CD4-positive, CD25-positive, alpha-beta regulatory T cell (primary cell): ENCODE results near the gene DNAH17. TPM values are rescaled to one million over a fixed set of nuclear protein-coding genes. Genes with fewer than 3 reads are reported as not detected.

Source experiments
- ATAC-seq, 2 donors: fragments of 150-1000 bp; cut with Tn5 transposase; one replicate each; pipeline ENCODE4 v1.10.0; 2021; ENCODE audit warnings: low read depth in 2 of 2, moderate number of reproducible peaks in 2 of 2, moderate library complexity in 1 of 2
- DNase-seq, 3 donors: peaks; one replicate each; pipeline versions ENCODE4 v3.0.0 to v3.0.0-alpha.2; 2012 to 2022; ENCODE audit warnings: mixed read lengths in 1 of 3
- H3K27ac ChIP-seq: one replicate; pipeline ENCODE4 v1.7.0; 2013; ENCODE audit warnings: mild to moderate bottlenecking, low read length; ENCODE audit not compliant: insufficient read depth, poor library complexity, severe bottlenecking
- H3K27me3 ChIP-seq: one replicate; pipeline ENCODE4 v1.7.0; 2013; ENCODE audit warnings: low read length; ENCODE audit not compliant: control insufficient read depth, insufficient read depth
- H3K36me3 ChIP-seq: one replicate; pipeline ENCODE4 v1.7.0; 2013; ENCODE audit warnings: mild to moderate bottlenecking, low read length, moderate library complexity; ENCODE audit not compliant: control insufficient read depth, insufficient read depth
- H3K4me1 ChIP-seq: 2 replicates; pipeline ENCODE4 v1.7.0; 2013; ENCODE audit warnings: mild to moderate bottlenecking, low read length; ENCODE audit not compliant: insufficient read depth, control insufficient read depth, poor library complexity, severe bottlenecking
- H3K4me3 ChIP-seq: one replicate; pipeline ENCODE4 v1.7.0; 2013; ENCODE audit warnings: low read depth, mild to moderate bottlenecking, low read length, moderate library complexity
- H3K9me3 ChIP-seq, 2 experiments: 1 replicate in 1 of 2; 2 replicates in 1 of 2; pipeline ENCODE4 v1.7.0; 2013; ENCODE audit warnings: low read length in 2 of 2, mild to moderate bottlenecking in 1 of 2, moderate library complexity in 1 of 2; ENCODE audit not compliant: control insufficient read depth in 2 of 2
- H3K27ac Mint-ChIP-seq, 3 donors: one replicate each; pipeline ENCODE4 v1.8.0; 2020 to 2022; ENCODE audit warnings: mild to moderate bottlenecking in 3 of 3, mixed read lengths in 3 of 3, moderate library complexity in 2 of 3
- H3K27me3 Mint-ChIP-seq: one replicate; pipeline ENCODE4 v1.8.0; 2022; ENCODE audit warnings: mild to moderate bottlenecking, mixed read lengths
- H3K36me3 Mint-ChIP-seq: one replicate; pipeline ENCODE4 v1.8.0; 2020; ENCODE audit warnings: mixed read lengths
- H3K4me1 Mint-ChIP-seq, 4 donors: one replicate each; pipeline ENCODE4 v1.8.0; 2020 to 2022; ENCODE audit warnings: mixed read lengths in 4 of 4, mild to moderate bottlenecking in 1 of 4
- H3K4me3 Mint-ChIP-seq, 4 donors: one replicate each; pipeline ENCODE4 v1.8.0; 2020 to 2022; ENCODE audit warnings: mild to moderate bottlenecking in 4 of 4, mixed read lengths in 4 of 4, moderate library complexity in 3 of 4
- H3K9me3 Mint-ChIP-seq, 7 donors: one replicate each; pipeline ENCODE4 v1.8.0; 2020 to 2022; ENCODE audit warnings: mixed read lengths in 7 of 7, mild to moderate bottlenecking in 3 of 7, moderate library complexity in 2 of 7
- polyA plus RNA-seq, 4 donors: library from polyadenylated mRNA; unstranded; fragments of 300-500 nt; fragmentation: Illumina TruSeq; gene quantifications; one replicate each; pipeline ENCODE4 v1.2.3, GENCODE V29; 2021
- total RNA-seq: library from RNA; stranded (reverse); gene quantifications from one replicate; pipeline ENCODE4 v1.2.3, GENCODE V29; 2022

Gene DNAH17
- total and polyA plus RNA-seq, 5 donors from 2014 or later = 0.24 to 3.4 (median 0.83) TPM; not detected in 1

GRCh38 chr17:78391843-78392242, 185.4 kb downstream of the DNAH17 start:
- peak overlapping the region in 1 of 4 donors; percentile 15 for H3K4me3 Mint-ChIP-seq
- H3K27ac ChIP-seq = no peak overlapping the region
- no peak overlapping the region for H3K4me3 ChIP-seq
- peaks cover 51% of the 10 kb centered on the region for H3K36me3 ChIP-seq
- ATAC-seq (no peak), DNase-seq (no peak)
- peak overlapping the region in 1 of 3 donors; percentile 60 for H3K27ac Mint-ChIP-seq
- H3K27me3 ChIP-seq = no peaks in the 10 kb centered on the region
- H3K27me3 Mint-ChIP-seq = no peaks in the 10 kb centered on the region
- H3K9me3 Mint-ChIP-seq = no peaks in the 10 kb centered on the region
- peaks cover 25% of the 10 kb centered on the region for H3K4me1 ChIP-seq
- peaks cover 5 to 54% (median 23%) of the 10 kb centered on the region in 4 donors for H3K4me1 Mint-ChIP-seq
- H3K9me3 ChIP-seq = no peaks in the 10 kb centered on the region
- H3K36me3 Mint-ChIP-seq = peaks cover 17% of the 10 kb centered on the region

DNA sequence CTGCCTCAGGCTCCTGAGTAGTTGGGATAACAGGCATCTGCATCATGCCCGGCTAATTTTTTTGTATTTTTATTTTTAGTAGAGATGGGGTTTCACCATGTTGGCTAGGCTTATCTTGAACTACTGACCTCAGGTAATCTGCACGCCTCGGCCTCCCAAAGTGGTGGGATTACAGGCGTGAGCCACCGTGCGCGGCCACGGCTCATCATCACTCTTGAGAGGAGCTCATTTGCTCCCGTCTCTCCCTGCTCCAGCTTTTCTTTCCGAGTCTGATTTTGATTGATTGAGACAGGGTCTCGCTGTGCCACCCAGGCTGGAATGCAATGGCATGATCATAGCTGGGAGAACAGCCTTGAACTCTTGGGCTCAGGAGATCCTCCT, 186.2 kb downstream of the DNAH17 start:
- Mint-ChIP-seq H3K36me3 (peaks cover 9% of the 10 kb centered on the region), H3K27ac (peak overlapping the region in 1 of 3 donors; percentile 26), H3K4me3 (no peak overlapping the region), H3K4me1 (peaks cover 5 to 62% (median 31%) of the 10 kb centered on the region in 4 donors), H3K9me3 (no peaks in the 10 kb centered on the region), H3K27me3 (no peaks in the 10 kb centered on the region)
- no peak for ATAC-seq
- Histone ChIP-seq H3K36me3 (peaks cover 43% of the 10 kb centered on the region), H3K4me1 (peaks cover 33% of the 10 kb centered on the region), H3K27me3 (no peaks in the 10 kb centered on the region), H3K27ac (no peak overlapping the region), H3K4me3 (no peak overlapping the region), H3K9me3 (no peaks in the 10 kb centered on the region)
- DNase-seq = no peak

DNA sequence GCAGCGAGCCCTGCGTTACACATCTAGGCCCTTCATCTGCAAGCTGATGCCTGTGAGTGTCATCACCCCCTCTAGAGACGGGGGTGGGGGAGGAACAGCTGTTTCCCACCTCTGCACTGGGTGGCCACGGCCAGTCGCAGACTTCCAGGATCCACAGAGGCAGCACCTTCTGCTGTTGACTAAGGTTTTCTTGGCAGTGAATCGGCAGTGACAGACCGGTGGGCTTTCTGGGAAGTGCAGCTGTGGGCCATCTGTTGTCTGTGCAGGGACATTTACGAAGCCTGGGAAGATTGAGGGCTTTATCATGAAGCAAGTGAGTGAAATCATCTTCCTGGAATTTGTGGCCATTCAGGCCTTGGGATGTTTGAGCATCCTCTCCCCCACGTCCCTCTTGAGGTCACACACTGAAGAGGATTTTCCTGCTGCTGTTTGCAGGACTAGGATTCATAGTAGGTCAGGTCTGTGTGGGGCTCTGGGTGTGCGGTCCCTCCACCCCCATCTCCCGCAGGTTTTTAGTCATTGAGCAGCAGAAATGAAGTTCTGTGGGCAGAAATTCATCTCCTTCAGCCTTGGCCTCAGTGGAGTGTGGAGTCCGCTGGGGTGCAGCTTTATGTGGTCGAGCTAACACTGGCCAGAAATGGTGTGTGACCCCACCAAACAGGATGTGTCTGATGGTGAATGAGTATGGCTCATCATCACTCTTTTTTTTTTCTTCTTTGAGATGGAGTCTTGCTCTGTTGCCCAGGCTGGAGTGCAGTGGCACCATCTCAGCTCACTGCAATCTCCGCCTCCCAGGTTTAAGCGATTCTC, 186.8 kb downstream of the DNAH17 start:
- Mint-ChIP-seq H3K4me3 (peak overlapping the region in 1 of 4 donors; percentile 60), H3K4me1 (peaks cover 5 to 68% (median 34%) of the 10 kb centered on the region in 4 donors), H3K27ac (peak overlapping the region in 2 of 3 donors; percentile 26 to 52), H3K36me3 (peaks cover 6% of the 10 kb centered on the region), H3K9me3 (no peaks in the 10 kb centered on the region), H3K27me3 (no peaks in the 10 kb centered on the region)
- H3K9me3 ChIP-seq = no peaks in the 10 kb centered on the region
- H3K4me3 ChIP-seq = no peak overlapping the region
- H3K27me3 ChIP-seq = no peaks in the 10 kb centered on the region
- no peak for ATAC-seq
- H3K36me3 ChIP-seq = peaks cover 37% of the 10 kb centered on the region
- DNase-seq = no peak
- H3K4me1 ChIP-seq = peaks cover 39% of the 10 kb centered on the region
- H3K27ac ChIP-seq = no peak overlapping the region

- Histone ChIP-seq H3K9me3 (no peaks in the 10 kb centered on the region), H3K27me3 (no peaks in the 10 kb centered on the region), H3K27ac (peak overlapping the region; percentile 23), H3K36me3 (peaks cover 20% of the 10 kb centered on the region), H3K4me3 (no peak overlapping the region), H3K4me1 (peaks cover 61% of the 10 kb centered on the region)
- peak overlapping the region; percentile 85 to 97 (median 88) for H3K27ac Mint-ChIP-seq
- H3K27me3 Mint-ChIP-seq = no peaks in the 10 kb centered on the region
- peaks cover 5 to 85% (median 47%) of the 10 kb centered on the region in 4 donors for H3K4me1 Mint-ChIP-seq
- peak in 1 of 2 donors; percentile 16 for ATAC-seq
- peak overlapping the region; percentile 59 to 73 (median 66) for H3K4me3 Mint-ChIP-seq
- peaks cover under 1% of the 10 kb centered on the region for H3K36me3 Mint-ChIP-seq
- H3K9me3 Mint-ChIP-seq = no peaks in the 10 kb centered on the region
- no peak for DNase-seq
Observed at GRCh38 chr17:78387977-78388941, 188.9 kb downstream of the DNAH17 start.

- Mint-ChIP-seq H3K27ac (peak overlapping the region; percentile 88 to 94 (median 92)), H3K4me1 (peaks cover 19 to 94% (median 64%) of the 10 kb centered on the region in 4 donors), H3K36me3 (no peaks in the 10 kb centered on the region), H3K27me3 (no peaks in the 10 kb centered on the region), H3K9me3 (no peaks in the 10 kb centered on the region), H3K4me3 (peak overlapping the region; percentile 75 to 84 (median 79))
- no peak for DNase-seq
- Histone ChIP-seq H3K36me3 (no peaks in the 10 kb centered on the region), H3K4me1 (peaks cover 91% of the 10 kb centered on the region), H3K27me3 (no peaks in the 10 kb centered on the region), H3K9me3 (no peaks in the 10 kb centered on the region), H3K27ac (peak overlapping the region; percentile 86), H3K4me3 (peak overlapping the region; percentile 47)
- ATAC-seq = no peak
Observed at GRCh38 chr17:78384479-78385175, 192.6 kb downstream of the DNAH17 start.

DNA sequence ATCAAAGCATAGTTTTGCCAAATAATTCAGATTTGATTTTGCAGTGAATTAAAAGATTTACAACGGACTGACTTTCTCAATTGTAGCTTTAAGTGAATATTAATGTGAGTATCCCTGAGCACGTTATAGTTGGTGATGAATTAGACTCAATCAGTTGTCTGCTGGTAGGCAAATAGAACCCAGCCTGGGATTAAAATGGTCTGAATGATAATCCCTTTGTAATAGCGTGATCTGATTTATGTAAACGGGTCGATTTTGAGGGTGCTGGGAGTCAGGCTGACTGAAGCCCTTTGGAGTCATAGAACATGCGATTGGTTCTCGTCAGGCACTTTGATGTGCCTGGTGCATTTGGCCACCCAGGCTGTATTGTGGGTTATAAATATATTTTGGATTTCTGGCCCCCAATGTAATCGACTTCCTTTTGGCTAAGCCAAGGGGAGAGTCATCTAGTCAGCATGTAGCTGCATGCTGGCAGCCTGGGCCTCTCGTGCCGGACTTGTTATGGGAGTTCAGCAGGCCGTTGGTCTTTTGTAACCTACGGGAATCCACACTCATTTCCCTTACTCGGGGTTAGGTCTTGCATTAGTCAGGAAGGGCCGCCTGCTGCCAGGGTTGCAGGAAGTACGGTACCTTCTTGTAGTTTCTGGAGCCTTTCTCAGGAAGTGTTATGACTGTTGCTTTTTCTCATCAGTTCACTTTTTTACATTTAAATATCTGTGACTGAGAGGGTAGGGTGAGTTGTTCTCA, 193.3 kb downstream of the DNAH17 start:
- Mint-ChIP-seq H3K9me3 (no peaks in the 10 kb centered on the region), H3K27me3 (no peaks in the 10 kb centered on the region), H3K4me1 (peaks cover 19 to 94% (median 66%) of the 10 kb centered on the region in 4 donors), H3K36me3 (peaks cover 4% of the 10 kb centered on the region), H3K27ac (peak overlapping the region; percentile 88 to 94 (median 92)), H3K4me3 (peak overlapping the region; percentile 75 to 84 (median 79))
- peak in 2 of 3 donors; percentile 16 to 71 for DNase-seq
- H3K27me3 ChIP-seq = no peaks in the 10 kb centered on the region
- peaks cover 95% of the 10 kb centered on the region for H3K4me1 ChIP-seq
- H3K27ac ChIP-seq = peak overlapping the region; percentile 86
- peak overlapping the region; percentile 47 for H3K4me3 ChIP-seq
- no peak for ATAC-seq
- no peaks in the 10 kb centered on the region for H3K9me3 ChIP-seq
- no peaks in the 10 kb centered on the region for H3K36me3 ChIP-seq
